Left kidney (tissue), 8 donors: Measurements from ENCODE around the gene CYB5R3. TPM values are rescaled to one million over a fixed set of nuclear protein-coding genes. Genes with fewer than 3 reads are reported as not detected.
A peak's percentile ranks its signal among the peaks of the same experiment; 100 is the strongest.

Source experiments
- DNase-seq: peaks from one replicate; pipeline ENCODE4 v3.0.0-alpha.2; 2013
- long read RNA-seq, 8 donors: transcript quantifications; one replicate each; lab custom pipeline, GENCODE V29; 2026
- polyA plus RNA-seq: library from polyadenylated mRNA; unstranded; fragments of 120-200 nt; gene quantifications from one replicate; pipeline ENCODE4 v1.2.1, GENCODE V29; 2013; ENCODE audit not compliant: insufficient read length

Gene CYB5R3
- polyA plus RNA-seq = 126 TPM
- long read RNA-seq, donor 1, transcript CYB5R3-201 (9 exons, 2,124 nt) = major isoform, 120 of 178 reads
- long read RNA-seq, donor 1, transcript CYB5R3-204 (8 exons, 1,849 nt) = minor isoform, 11 of 178 reads
- long read RNA-seq, donor 1, partial matches to known transcripts = 26 of 178 reads
- long read RNA-seq, donor 1, other reads (novel, unspliced or antisense) = 17 of 178 reads
- long read RNA-seq, donor 2, transcript CYB5R3-201 (9 exons, 2,124 nt) = major isoform, 77 of 85 reads
- long read RNA-seq, donor 2, transcript CYB5R3-204 (8 exons, 1,849 nt) = minor isoform, 7 of 85 reads
- long read RNA-seq, donor 2, partial matches to known transcripts = 0 of 85 reads
- long read RNA-seq, donor 2, other reads (novel, unspliced or antisense) = 0 of 85 reads
- long read RNA-seq, donor 3, transcript CYB5R3-201 (9 exons, 2,124 nt) = major isoform, 54 of 65 reads
- long read RNA-seq, donor 3, partial matches to known transcripts = 5 of 65 reads
- long read RNA-seq, donor 3, other reads (novel, unspliced or antisense) = 0 of 65 reads
- long read RNA-seq, donor 4, partial matches to known transcripts = 0 of 4 reads
- long read RNA-seq, donor 4, other reads (novel, unspliced or antisense) = 0 of 4 reads
- long read RNA-seq, donor 5, transcript CYB5R3-201 (9 exons, 2,124 nt) = major isoform, 96 of 112 reads
- long read RNA-seq, donor 5, partial matches to known transcripts = 6 of 112 reads
- long read RNA-seq, donor 5, other reads (novel, unspliced or antisense) = 5 of 112 reads
- long read RNA-seq, donor 6, transcript CYB5R3-201 (9 exons, 2,124 nt) = major isoform, 78 of 123 reads
- long read RNA-seq, donor 6, transcript CYB5R3-204 (8 exons, 1,849 nt) = minor isoform, 15 of 123 reads
- long read RNA-seq, donor 6, partial matches to known transcripts = 26 of 123 reads
- long read RNA-seq, donor 6, other reads (novel, unspliced or antisense) = 0 of 123 reads
- long read RNA-seq, donor 7, transcript CYB5R3-204 (8 exons, 1,849 nt) = minor isoform, 7 of 101 reads
- long read RNA-seq, donor 7, transcript CYB5R3-201 (9 exons, 2,124 nt) = major isoform, 93 of 101 reads
- long read RNA-seq, donor 7, partial matches to known transcripts = 0 of 101 reads
- long read RNA-seq, donor 7, other reads (novel, unspliced or antisense) = 0 of 101 reads
- long read RNA-seq, donor 8, transcript CYB5R3-201 (9 exons, 2,124 nt) = major isoform, 38 of 40 reads
- long read RNA-seq, donor 8, partial matches to known transcripts = 0 of 40 reads
- long read RNA-seq, donor 8, other reads (novel, unspliced or antisense) = 0 of 40 reads

- DNase-seq = peak; percentile 73
These were observed at the start of gene CYB5R3 for GRCh38 chr22:42649246-42650099. TSS of gene CYB5R3 (minus strand) at chr22:42649392. CDS start at chr22:42649315, 77 bp downstream.

DNA sequence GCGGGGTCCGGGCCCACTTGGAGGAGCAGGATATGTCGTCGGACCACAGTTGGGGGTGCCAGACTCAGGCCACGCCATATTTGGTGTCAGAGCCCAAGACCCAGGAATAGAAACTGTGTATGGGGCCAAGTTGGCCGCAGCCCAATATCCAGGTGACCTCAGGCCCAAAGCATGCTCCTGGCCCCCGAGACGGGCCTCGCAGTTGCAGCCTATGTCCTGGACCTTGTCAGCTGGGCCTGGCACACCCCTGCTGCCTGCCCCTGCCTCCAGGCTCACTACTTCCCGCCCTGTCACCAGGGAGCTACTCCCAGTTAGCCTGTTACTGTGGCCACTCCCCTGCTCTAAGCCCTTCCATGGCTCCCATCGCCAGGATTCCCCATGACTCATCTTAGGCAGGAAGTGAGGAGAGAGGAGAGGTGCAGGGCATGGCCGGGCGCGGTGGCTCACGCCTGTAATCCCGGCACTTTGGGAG lies 48.4 kb upstream of the CYB5R3 start:
- no peak for DNase-seq

GRCh38 chr22:42696331-42696967 lies 47.3 kb upstream of the CYB5R3 start:
- DNase-seq = no peak

- DNase-seq = no peak
These were observed 46.1 kb upstream of the CYB5R3 start for GRCh38 chr22:42695294-42695693.

GRCh38 chr22:42693763-42694683 lies 44.8 kb upstream of the CYB5R3 start:
- DNase-seq = no peak

DNA sequence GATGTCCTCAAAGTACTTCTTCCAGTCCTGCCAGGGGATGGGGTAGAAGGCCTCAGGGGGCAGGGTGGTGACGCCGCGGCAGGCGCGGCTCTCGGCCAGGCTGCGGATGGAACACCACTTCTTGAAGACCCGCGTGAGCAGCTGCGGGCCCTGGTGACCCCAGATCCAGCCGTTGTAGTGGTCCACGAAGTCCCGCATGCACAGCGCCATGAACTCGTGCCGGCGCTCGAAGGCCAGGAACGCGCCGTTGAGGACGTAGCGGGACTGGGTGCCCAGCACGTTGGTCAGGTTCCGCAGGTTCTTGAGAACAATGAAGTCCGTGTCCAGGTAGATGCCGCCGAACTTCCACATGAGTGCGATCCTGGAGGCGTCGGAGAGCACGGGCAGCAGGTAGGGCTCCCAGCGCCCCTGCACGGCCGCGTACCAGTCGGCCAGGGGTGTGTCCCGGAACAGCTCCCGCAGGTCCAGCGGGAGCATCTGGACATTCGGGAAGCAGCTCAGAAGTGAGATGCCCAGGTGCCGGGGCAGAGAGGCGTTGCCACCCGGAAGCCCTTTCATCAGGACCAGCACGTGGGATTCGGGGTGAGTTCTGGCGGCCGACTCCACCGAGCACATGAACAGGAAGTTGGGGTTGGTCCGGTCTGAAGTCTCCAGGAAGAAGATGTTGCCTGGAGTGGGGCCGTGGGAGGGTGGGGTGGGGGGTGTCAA lies 44.0 kb upstream of the CYB5R3 start:
- no peak for DNase-seq

GRCh38 chr22:42692239-42693054 lies 43.3 kb upstream of the CYB5R3 start:
- no peak for DNase-seq

DNA sequence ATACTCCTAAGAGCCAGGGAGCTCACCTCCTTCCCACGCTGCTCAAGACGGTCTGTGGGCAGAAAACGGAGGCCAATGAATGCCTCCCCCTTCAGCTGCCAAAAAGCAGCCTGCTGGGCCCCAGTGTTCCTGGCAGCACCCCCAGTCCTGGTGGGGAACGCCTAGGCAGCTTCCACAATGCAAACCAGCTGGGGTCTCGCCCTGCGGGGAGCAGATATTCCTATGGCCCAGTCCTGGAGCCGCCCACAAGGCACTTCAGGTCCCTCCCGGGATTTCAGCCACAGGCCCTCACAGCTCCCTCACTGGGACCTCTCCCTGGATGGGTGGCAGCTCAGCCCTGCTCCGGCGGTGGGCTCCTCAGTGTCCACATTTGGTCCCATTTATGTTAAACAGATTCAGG lies 42.2 kb upstream of the CYB5R3 start:
- DNase-seq = no peak

DNA sequence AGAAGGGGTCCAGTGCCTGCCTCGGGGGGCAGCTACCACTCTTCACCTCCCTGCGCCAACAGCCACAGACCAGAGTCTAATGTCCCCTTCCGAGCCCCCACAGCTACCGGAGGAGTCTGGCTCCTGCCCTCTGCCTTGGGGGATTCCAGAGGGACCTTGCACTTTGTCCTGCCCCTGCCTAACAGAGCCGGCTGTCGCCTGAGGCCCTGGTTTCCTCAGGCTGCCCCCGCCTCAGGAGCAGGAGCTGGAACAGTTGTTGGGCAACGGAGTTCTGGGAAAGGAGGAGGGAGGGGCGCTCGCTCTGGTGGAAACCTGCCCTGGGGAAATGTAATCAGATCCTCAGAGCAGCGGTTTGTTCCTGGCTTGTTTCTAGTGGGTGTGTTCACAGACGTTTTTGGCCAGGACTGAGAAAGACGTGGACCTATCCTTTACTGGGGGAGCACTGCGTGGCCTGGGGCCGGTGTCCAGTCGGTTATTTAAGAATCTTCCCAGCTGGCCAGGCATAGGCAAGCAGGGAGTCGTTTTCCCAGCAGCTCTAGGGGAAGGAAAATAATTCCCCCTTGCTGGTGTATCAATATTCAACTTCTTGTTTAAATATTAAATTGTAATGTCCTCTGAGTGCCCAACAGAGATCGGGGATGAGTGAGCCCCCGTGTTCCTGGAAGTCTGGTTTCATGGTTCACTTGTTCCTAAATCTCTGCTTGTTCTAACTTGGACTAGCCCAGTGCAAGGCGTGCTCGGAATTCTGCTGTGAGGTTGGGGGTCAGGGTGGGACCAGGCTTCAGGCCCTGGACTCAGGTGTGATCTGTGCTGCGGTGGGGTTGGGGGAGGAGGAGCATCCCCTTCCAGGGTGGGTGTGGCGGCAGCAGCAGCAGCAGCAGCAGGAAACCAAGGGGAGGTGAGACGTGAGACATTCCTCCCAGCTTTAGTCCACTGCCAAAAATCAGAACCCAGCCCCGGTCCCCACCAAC lies 39.3 kb upstream of the CYB5R3 start:
- DNase-seq = peak; percentile 92

- DNase-seq = no peak
These were observed 37.7 kb upstream of the CYB5R3 start for GRCh38 chr22:42686756-42687491.

- no peak for DNase-seq
These were observed 36.9 kb upstream of the CYB5R3 start for GRCh38 chr22:42685941-42686653.

- no peak for DNase-seq
These were observed 35.4 kb upstream of the CYB5R3 start for GRCh38 chr22:42684462-42685195.

GRCh38 chr22:42683578-42684283 lies 34.5 kb upstream of the CYB5R3 start:
- no peak for DNase-seq
